ENCODE results near the gene CCR6. TPM values are rescaled to one million over a fixed set of nuclear protein-coding genes. Genes with fewer than 3 reads are reported as not detected.

The CCR6 gene
- total and polyA plus RNA-seq, 2 of the 13 experiments (the other 11 are each of a cell fraction or from before 2014, with no cell fraction given): 4.5 to 8.7 TPM

- TF ChIP-seq ZBTB40 (IDR thresholded peaks at IDR 0.05) (no peak), ZBTB40 (CRISPR knock-in tag; IDR thresholded peaks at IDR 0.05) (no peak), TAF15 (IDR thresholded peaks at IDR 0.05; ENCODE audit: low read depth, low read length, poor library complexity, severe bottlenecking) (no peak), DNMT3B (CRISPR knock-in tag; conservative IDR thresholded peaks at IDR 0.05) (no peak), MED13 (CRISPR knock-in tag; IDR thresholded peaks at IDR 0.05) (no peak), PRPF4 (IDR thresholded peaks at IDR 0.05; ENCODE audit: low read depth, low read length, poor library complexity, severe bottlenecking) (no peak), ZNF274 (CRISPR knock-in tag; IDR thresholded peaks at IDR 0.05) (no peak)
These were observed 31.7 kb upstream of the CCR6 start (continued) for GRCh38 chr6:167091026-167091804.

Measured in HepG2 (cell line).